HFF-Myc (cell line): ENCODE data around the gene INO80E.

ENCODE experiments used
- DNase-seq: peaks from one replicate; pipeline ENCODE4 v3.0.0-alpha.2; 2011; ENCODE audit warnings: low read depth; ENCODE audit errors: extremely low read depth
- H3K4me3 ChIP-seq: replicated peaks from 2 replicates; pipeline ENCODE4 v1.5.1; 2011; ENCODE audit warnings: low read depth, mild to moderate bottlenecking, control low read depth, low read length
- CTCF ChIP-seq: IDR thresholded peaks from 2 replicates; pipeline ENCODE4 v1.5.1; 2012; ENCODE audit warnings: mild to moderate bottlenecking, low read depth, low read length, control low read depth; ENCODE audit errors: missing control alignments

Gene INO80E

DNA sequence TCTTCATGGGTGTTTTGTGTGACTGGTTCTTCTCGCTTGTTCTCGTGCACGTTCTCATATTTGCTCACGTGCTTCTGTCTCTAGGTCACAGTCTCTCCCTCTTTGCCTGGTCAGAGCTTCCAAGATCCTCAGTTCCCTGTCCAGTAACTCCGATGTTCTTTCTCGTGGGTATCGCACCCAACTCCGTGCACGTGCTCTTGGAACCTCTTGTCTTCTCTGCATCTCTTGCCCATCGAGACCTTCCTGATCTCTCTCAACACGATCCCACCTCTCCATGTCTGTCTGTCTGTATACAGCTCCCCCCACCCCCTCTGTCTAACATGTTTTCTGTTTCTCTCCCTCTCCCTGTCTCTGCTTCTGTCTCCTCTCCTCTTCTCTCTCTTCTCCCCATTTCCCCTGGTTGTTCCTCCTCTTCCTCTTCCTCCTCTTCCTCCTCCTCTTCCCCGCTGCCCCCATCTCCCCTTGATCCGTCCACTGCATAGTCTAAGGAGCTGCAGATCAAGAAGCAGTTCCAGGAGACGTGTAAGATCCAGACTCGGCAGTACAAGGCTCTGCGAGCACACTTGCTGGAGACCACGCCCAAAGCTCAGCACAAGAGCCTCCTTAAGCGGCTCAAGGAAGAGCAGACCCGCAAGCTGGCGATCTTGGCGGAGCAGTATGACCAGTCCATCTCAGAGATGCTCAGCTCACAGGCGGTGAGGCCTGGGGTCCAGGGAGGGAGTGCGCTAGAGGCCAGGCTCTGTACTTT, 6.8 kb upstream of the INO80E start:
- no peak overlapping the region for H3K4me3 ChIP-seq
- DNase-seq = no peak
- TF ChIP-seq CTCF = no peak

DNA sequence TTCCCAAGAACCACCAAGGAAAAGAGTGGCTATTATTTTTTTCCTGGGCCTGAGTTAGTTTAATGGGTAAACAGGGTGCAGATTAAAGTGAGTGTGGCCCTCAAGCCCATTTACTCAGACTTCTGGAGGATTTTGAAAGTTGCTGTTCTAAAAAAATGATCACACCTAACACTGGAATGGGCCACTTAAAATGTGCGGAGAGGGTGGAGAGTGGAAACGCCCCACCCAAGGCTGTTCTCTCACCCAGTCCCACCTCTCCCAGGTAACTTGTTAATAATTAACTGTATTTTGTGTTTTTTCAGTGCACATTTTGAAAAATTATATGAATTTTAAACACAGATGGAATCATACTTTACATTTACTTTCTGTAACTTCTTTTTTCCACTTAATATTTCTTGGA, 6.0 kb upstream of the INO80E start:
- H3K4me3 ChIP-seq = no peak overlapping the region
- DNase-seq = no peak

GRCh38 chr16:29990883-29991570, 5.0 kb upstream of the INO80E start:
- DNase-seq = no peak
- no peak for TF ChIP-seq CTCF
- H3K4me3 ChIP-seq = no peak overlapping the region

More for the DNA sequence above, 6.0 kb upstream of the INO80E start:
- TF ChIP-seq CTCF = no peak

GRCh38 chr16:29991571-29991904, 4.5 kb upstream of the INO80E start:
- no peak for TF ChIP-seq CTCF
- no peak overlapping the region for H3K4me3 ChIP-seq
- no peak for DNase-seq

DNA sequence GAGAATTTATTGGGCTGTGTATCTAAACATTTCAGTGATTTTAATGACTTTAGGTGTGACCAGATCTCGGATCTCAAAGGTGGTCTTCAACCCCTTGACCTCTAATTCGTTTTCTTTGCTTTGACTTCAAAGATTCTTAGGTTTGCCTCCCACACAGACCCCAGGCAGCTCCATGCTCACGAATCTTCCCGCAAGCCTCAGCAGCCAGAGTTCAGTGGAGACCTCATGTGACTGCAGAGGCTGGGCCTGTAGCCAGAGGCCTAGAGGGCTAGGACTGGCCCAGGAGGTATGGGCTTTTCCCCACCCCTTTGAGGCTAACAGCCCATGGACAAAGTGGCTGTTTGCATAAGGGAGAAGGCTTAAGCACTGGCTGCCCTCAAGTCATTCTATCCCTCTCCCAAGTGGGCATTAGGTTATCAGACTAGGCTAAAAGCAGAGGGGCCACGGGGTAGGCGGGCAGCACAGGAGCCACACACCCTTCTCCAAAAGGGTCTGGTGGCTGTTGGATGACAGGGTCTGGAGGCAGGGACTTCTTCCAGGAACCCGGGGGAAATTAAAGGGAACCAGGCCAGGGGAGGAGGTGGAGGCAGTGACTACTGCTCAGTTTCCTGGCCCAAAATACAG, 3.6 kb upstream of the INO80E start:
- no peak for TF ChIP-seq CTCF
- H3K4me3 ChIP-seq = no peak overlapping the region
- no peak for DNase-seq

- no peak overlapping the region for H3K4me3 ChIP-seq
- no peak for TF ChIP-seq CTCF
- DNase-seq = no peak
Observed at GRCh38 chr16:29993191-29993902, 2.7 kb upstream of the INO80E start.
